ENCODE results near the gene PARP2.
"Not testable (repeated sequence)": the region's sequence is repeated elsewhere in the genome, so short reads cannot be mapped to it uniquely, and the experiment has no call there.

The PARP2 gene

DNA sequence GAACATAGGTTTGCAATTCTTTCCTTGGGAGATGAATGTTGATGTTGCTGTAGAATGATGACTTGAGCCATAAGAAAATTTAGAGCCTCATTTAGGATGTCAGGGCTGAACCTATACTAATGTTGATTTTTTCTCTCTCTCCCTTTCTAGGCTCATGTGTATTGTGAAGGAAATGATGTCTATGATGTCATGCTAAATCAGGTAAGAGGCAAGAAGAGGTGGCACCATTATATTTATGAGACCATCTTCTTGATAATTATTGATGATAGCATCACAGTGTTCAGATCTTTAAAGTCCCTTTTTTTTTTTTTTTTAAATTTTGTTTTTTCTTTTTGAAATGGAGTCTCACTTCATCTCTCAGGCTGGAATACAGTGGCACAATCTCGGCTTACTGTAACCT is 3.3 kb downstream of the PARP2 start:
- DNase-seq = no peak

GRCh38 chr14:20347747-20348146 is 4.3 kb downstream of the PARP2 start:
- no peak for DNase-seq

- no peak for DNase-seq
These were observed 6.8 kb downstream of the PARP2 start for GRCh38 chr14:20350282-20350681.

DNA sequence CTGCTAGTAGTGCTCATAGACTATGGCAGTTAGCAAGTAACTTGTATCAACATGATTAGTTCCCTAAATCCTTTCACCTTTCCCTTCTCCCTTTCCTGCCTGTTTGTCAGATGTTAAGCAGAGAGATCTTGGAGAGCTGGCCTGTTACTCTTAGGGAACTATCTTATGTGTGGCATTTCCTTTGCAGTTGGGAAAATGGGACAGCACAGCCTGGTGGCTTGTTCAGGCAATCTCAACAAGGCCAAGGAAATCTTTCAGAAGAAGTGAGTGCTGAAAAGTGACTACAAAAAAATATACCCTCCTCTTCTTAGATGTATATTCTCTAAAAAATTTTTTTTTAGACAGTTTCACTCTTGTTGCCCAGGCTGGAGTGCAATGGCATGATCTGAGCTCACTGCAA is 7.4 kb downstream of the PARP2 start:
- DNase-seq = no peak

- no peak for DNase-seq
These were observed 13.0 kb downstream of the PARP2 start for GRCh38 chr14:20356422-20356821.

GRCh38 chr14:20358474-20358873 is 15.0 kb downstream of the PARP2 start:
- not testable (repeated sequence) for DNase-seq

- no peak for DNase-seq
These were observed 22.5 kb downstream of the PARP2 start for GRCh38 chr14:20365928-20366327.

DNA sequence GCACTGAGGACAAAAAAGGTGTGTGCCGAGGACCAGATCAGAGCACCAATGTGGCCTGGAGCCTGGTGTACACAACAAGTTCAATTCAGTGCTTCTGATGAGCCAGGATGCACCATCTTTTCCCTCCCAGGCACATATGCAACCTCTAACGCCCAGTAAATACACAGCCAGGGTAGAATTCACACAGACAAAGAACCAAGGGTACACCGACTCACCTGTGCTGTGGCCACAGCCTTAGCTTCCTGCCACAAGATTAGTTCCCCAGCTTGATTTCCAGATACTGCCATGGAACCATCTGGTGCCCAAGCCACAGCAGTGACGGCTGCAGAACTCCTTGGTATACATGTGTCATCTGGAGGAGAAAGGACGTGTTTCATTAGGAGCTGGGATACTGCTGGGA is 29.4 kb downstream of the PARP2 start:
- no peak for DNase-seq

DNA sequence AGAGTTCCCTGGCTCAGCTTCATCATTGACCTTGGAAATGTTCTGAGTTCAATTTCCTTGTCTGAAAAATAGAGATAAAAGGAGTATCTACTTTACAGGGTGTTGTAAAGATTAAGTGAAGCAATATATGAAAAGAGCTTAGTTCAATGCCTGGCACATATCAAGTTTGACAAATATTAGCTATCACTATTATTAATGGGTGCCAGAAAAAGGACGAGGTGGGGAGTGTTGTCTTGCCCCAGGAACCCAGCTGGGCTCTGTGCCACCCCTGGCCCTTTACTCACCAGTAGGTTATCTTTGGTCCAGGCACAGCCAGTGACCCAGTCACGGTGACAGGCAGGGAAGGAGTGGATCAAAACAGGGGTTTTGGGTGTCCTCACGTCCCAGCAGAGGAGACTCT is 32.0 kb downstream of the PARP2 start:
- no peak for DNase-seq

- DNase-seq = no peak
These were observed 32.7 kb downstream of the PARP2 start for GRCh38 chr14:20376071-20376588.

DNA sequence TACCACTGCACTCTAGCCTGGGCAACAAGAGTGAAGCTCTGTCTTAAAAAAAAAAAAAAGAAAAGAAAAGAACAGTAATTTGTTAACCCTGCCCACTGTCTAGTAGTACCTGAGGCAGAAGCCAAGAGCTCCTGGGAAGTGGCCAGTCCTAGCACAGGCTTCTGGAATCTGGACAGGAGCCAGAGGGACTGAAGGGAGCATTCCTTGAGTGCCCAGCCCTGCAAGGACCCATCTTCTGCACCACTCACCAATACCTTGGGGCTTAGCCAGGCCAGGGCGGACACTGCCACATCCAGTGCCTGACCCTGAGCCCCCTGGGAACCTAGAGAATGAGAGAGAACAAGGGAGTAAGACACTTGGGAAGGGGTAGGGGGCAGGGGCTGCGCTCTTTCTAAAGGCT is 33.7 kb downstream of the PARP2 start:
- no peak for DNase-seq

DNA sequence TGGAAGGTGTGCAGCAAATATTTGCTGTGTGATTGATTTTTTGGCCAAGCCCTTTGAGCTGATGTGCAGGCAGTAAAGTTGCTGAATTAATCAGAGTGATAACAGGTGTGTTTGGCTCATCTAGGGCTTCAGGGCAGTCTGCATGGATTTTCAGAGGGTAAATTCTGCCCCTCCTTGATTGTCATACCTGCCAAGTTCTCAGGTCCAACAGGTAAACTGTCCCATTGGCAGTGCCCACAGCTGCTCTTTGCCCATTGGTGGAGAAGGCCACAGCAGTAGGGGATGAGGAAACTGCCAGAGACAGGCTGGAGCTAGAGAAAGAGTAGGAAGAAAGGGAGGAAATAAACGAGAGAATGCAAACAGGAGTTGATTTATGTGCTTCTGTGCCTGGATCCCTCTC is 36.3 kb downstream of the PARP2 start:
- no peak for DNase-seq

DNA sequence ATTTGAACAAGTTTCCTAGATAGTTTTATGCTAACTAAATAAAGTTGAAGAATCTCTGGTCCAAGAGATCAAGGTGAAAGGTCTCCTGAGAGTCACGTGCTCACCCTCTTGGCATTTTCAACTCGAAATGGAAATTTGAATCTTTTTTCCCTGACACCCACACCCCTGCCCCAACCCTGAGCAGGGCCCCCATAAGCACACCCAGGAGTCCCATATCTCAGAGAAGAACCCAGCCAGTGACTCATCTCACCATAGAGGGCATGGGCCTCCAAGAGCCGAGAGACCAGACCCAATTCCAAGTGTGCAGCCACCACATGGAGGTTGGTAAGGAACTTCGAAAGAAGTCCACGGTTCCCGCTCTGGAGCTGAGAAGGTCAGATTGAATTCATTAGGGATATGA is 37.2 kb downstream of the PARP2 start:
- no peak for DNase-seq

DNA sequence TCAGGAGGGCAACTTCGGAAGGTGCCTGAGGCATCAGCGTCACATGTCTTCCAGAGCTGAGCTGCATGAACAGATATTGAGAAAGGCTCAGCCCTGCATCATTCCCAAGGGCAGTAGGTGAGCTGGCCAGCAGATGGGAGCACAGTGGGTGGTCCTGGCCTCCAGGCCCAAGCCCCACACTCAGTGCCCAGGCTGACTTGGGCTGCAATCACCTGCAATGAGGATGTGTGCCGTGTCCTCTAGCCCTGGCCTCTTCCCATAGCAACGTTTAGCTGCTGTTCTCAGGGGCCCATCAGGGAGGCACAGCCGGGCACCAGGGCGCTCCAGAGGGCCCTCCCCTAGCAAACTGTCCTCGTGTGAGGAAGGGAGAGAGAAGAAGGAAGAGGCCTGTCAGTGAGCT is 37.9 kb downstream of the PARP2 start:
- no peak for DNase-seq

- no peak for DNase-seq
These were observed 39.1 kb downstream of the PARP2 start for GRCh38 chr14:20382526-20382925.

DNA sequence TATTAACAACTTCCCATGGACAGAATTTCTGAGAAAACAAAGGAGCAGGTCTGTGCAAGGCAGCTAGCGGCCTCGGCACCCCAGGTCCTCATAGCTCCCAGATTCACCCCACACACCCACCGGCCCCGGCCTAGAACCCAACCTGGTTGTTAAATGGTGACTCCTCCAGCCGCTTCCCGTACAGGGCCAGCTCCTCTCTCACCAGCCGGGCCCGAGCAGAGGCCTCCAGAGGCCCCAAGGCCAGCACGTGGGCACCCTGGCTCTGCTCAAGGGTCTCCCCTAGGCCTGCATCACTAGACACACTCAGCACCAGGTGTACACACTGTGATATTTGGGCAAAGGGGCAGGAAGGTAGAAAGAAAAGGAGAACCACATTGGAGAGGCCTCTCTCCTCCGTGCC is 39.6 kb downstream of the PARP2 start:
- no peak for DNase-seq

DNA sequence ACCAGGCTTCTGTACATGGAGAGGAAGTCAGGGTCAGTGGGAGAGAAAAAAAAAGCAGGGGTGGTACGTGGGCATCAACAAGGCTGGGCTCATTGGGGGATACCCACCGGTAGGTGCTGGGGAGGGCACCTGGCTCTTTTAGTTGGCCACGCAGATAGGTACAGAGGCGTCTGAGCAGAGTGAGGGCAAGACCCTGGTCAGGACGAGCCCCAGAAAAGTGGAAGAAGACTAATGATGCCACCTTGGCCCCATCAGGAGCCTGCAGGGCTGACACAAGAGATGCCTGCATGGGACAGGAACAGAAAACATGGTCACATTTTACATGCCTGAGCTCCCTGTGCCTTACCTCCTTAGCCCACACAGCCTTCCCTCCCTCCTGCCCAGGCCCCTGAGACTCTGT is 40.2 kb downstream of the PARP2 start:
- DNase-seq = no peak

DNA sequence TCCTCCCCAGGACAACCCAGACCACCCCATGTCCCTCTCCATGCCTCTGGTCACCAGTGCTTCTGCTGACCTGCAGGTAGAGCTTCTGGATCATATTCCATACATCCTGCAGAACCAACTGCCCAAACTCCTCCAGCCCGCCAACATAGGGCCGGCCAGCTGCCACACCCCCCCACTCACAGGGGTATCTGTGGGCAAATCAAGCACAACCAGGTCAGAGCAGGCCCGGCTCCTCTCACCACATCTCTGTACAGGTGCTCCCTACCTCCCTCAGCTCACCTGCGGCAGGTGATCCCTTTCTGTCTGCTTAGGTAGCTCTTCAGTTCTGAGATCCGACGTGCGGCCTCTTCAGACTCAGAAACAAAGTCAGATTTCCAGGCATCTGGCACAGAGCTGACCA is 40.9 kb downstream of the PARP2 start:
- DNase-seq = no peak

DNA sequence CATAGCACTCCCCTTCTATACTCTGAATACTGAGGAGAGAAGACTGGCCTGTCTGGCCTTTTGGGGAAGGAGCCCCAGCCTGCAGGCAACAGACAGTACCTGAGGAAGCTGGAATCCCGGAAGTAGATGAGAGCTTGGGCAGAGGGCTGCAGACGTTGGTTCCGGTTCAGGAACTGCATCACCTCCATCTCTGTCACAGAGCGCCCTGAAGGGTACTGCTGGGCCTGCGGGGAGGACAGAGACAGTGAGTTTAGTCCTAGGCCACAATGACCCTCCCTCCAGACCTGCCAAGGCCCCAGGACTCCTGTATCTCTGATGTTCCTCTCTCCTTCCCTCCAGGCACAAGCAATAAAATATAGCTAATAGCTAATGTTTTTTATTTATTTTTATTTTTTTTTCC is 41.5 kb downstream of the PARP2 start:
- DNase-seq = no peak

DNA sequence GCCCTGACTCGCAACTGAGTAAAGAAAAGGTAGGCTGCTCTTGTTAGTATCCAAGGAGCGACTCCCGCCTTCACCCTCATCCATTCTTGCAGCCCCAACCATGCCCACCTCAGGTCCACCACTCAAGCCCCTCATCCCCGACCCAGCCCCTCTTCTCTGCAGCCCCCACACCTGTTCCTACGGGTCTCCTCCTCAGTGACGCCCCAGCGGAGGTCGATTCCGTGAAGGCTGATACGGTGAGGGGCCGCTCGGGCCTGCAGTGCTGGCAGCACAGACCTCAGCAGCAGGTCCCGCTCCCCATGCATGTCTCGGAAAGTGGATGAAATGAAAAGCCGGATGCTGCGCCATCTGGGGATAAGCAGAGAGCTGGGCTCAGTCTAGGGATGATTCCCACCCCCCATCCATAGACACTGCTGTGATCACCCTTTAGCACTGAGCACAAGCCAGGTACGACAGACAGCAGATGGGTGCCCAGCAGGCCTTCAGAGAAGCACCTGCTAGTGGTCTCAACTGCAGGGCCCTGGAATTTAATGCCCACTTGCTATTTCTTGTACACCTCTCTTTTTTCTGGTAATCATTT is 42.9 kb downstream of the PARP2 start:
- no peak for DNase-seq

GRCh38 chr14:20387576-20387975 is 44.1 kb downstream of the PARP2 start:
- no peak for DNase-seq

- no peak for DNase-seq
These were observed 44.7 kb downstream of the PARP2 start for GRCh38 chr14:20388159-20388558.

GRCh38 chr14:20391505-20391904 is 48.1 kb downstream of the PARP2 start:
- no peak for DNase-seq

- DNase-seq = no peak
These were observed 54.1 kb downstream of the PARP2 start for GRCh38 chr14:20397511-20397910.

GRCh38 chr14:20400589-20400964 is 57.1 kb downstream of the PARP2 start:
- no peak for DNase-seq
